Lower leg skin (tissue), 4 donors: Measurements from ENCODE around the gene APBA1. TPM values are rescaled to one million over a fixed set of nuclear protein-coding genes. Genes with fewer than 3 reads are reported as not detected.
A peak's percentile ranks its signal among the peaks of the same experiment; 100 is the strongest.

ENCODE experiments used
- DNase-seq, 2 donors: peaks; one replicate each; pipeline ENCODE4 v3.0.0-alpha.2; 2019; ENCODE audit warnings: low spot score in 2 of 2
- H3K4me3 ChIP-seq: fragments of 200-600 bp; sonication (generic); 2 replicates; pipeline ENCODE4 v1.5.1; 2017; ENCODE audit warnings: mild to moderate bottlenecking, low read depth; ENCODE audit not compliant: poor library complexity, severe bottlenecking
- POLR2A ChIP-seq, 2 donors: fragments of 450-650 bp; IDR thresholded peaks; one replicate each; pipeline ENCODE4 v1.6.1; 2016 to 2017; ENCODE audit warnings: antibody characterized with exemption in 2 of 2, mild to moderate bottlenecking in 1 of 2, moderate library complexity in 1 of 2
- WGBS, 2 donors: methylation state at CpG; one replicate each; pipeline ENCODE4 v1.1.5; 2018; 5-methylcytosine and 5-hydroxymethylcytosine counted together
- intact Hi-C: fragments of 100-400 bp; cut with DNase I; formaldehyde crosslinking; loops from one replicate; pipeline ENCODE4 v1.15.0; 2023; ENCODE audit warnings: low total_unique reads
- total RNA-seq, 4 donors: library from RNA; depleted of rRNA; stranded (reverse); fragments of >200 nt; gene quantifications; one replicate each; pipeline ENCODE4 v1.1.0, GENCODE V29; 2016
- TF ChIP-seq, protein P1 (sequence below), 3 donors: fragments of 450-650 bp; IDR thresholded peaks; one replicate each; pipeline ENCODE4 v1.5.1; 2016; ENCODE audit warnings: antibody characterized with exemption in 3 of 3, mild to moderate bottlenecking in 3 of 3, moderate library complexity in 2 of 3

APBA1 gene
- total RNA-seq, 4 donors from 2014 or later: 4.9 to 12.7 (median 8.7) TPM

DNA sequence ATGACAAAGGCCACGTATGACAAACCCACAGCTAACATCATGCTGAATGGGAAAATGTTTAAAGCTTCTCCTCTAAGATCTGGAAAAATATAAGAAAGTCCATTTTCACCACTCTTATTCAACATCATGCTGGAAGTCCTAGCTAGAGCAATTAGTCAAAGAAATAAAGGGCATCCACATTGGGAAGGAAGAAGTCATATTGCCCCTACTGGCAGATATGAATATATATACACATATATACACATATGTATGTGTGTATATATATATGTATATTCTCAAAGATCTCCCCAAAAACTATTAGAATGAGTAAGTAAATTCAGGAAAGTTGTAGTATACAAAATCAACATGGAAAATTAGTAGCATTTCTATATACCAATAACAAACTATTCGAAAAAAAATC, 17.1 kb downstream of the APBA1 start:
- DNase-seq: no peak
- TF ChIP-seq, protein P1, sequence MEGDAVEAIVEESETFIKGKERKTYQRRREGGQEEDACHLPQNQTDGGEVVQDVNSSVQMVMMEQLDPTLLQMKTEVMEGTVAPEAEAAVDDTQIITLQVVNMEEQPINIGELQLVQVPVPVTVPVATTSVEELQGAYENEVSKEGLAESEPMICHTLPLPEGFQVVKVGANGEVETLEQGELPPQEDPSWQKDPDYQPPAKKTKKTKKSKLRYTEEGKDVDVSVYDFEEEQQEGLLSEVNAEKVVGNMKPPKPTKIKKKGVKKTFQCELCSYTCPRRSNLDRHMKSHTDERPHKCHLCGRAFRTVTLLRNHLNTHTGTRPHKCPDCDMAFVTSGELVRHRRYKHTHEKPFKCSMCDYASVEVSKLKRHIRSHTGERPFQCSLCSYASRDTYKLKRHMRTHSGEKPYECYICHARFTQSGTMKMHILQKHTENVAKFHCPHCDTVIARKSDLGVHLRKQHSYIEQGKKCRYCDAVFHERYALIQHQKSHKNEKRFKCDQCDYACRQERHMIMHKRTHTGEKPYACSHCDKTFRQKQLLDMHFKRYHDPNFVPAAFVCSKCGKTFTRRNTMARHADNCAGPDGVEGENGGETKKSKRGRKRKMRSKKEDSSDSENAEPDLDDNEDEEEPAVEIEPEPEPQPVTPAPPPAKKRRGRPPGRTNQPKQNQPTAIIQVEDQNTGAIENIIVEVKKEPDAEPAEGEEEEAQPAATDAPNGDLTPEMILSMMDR (IDR thresholded peaks at IDR 0.05): no peak
- TF ChIP-seq POLR2A (IDR thresholded peaks at IDR 0.05): no peak
- H3K4me3 ChIP-seq: no peak overlapping the region
- intact Hi-C loops: no loop called here
- WGBS, 2 donors: 93 to 99% methylated on average over 2 of the region's 2 CpGs

DNA sequence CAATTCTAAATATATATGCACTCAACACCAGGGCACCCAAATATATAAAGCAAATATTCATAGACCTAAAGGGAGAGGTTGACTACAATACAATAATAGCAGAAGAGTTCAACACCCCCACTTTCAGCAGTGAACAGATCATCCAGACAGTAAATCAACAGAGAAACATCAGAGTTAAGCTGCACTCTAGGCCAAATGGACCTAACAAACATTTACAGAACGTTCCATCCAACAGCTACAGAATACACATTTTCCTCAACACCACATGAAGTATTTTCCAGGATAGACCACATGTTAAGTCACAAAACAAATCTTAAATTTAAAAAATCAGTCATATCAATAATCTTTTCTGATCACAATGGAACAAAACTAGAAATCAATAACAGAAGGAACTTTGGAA, 18.9 kb downstream of the APBA1 start:
- WGBS, 2 donors: 61 to 76% methylated on average over 1 of the region's 1 CpG
- intact Hi-C loops: no loop called here
- no peak overlapping the region for H3K4me3 ChIP-seq
- DNase-seq: no peak
- no peak for TF ChIP-seq POLR2A (IDR thresholded peaks at IDR 0.05)
- TF ChIP-seq, protein P1 (IDR thresholded peaks at IDR 0.05): no peak

DNA sequence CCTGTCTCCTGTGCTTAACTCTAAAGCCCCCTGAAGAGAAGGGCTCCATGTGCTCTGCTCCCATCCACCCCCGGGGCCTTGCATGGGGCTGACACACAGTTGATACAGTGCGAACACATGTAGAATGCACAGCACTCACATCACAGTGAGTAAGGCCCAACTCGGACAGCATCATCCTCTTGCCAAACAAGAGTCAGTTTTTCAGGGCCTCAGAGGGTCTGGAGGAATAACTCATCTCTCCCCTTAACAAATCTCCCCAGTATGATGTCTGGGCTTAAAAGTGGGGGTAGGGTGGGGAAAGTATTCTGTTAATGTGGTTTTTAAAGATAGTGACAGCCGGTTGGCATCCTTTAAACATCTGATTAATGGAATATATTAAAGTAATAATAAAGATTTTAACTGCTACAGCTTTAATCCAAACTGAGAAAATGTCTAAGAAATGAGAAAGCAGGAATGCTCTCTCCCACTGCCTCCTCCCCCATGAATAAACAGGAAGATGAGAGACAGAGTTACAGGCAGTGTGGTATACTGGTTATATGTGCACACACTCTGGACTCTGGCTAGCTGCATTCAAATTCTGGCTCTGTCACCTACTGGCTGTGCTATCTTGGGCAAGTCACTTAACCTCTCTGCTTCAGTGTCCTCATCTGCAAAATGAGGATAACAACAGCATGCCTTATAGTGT, 22.5 kb downstream of the APBA1 start:
- TF ChIP-seq, protein P1 (IDR thresholded peaks at IDR 0.05): no peak
- TF ChIP-seq POLR2A (IDR thresholded peaks at IDR 0.05): no peak
- DNase-seq: no peak
- intact Hi-C loops: no loop called here
- H3K4me3 ChIP-seq: no peak overlapping the region
- 41 to 57% methylated on average over 4 of the region's 4 CpGs for WGBS, 2 donors

DNA sequence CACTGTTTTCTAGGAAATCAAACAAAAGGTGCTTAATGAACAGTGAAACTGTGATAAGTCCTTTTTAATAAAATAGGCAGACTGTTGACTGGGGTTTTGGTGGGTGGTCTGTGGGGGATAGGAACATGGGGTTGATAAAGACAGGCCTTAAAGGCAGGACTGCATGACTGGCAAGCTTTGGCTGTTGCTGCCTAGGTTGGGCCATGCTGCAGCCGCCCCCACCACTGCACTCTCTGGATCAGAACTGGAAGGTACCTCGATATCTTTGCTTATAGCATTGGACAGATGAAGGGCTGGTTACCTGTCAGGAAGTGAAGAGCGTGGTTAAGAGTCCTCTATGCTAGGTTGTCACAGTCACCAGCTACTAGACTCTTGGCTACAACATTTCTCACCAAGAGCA, 24.4 kb downstream of the APBA1 start:
- intact Hi-C loops: no loop called here
- H3K4me3 ChIP-seq: no peak overlapping the region
- no peak for TF ChIP-seq POLR2A (IDR thresholded peaks at IDR 0.05)
- TF ChIP-seq, protein P1 (IDR thresholded peaks at IDR 0.05): no peak
- 87 to 91% methylated on average over 3 of the region's 3 CpGs for WGBS, 2 donors
- no peak for DNase-seq

DNA sequence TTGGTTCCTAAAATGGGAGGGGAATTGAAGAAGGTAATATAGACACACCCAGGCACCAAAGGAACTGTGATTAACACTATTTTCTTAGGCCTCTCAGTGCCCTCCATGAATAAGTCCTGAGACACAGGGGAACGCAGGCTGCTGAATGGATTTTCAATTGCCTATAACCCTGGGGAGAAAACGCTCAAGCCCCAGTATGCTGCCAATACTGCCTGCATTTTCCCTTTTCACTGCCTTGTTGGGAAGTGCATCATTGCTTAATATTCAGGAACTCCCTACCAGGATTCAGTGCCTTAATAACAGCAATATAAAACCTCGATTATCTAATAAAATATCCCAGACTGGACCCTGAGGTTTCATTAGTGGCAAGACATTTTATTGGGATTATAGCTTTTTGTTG, 25.4 kb downstream of the APBA1 start:
- no peak overlapping the region for H3K4me3 ChIP-seq
- intact Hi-C loops: no loop called here
- 39 to 47% methylated on average over 3 of the region's 3 CpGs for WGBS, 2 donors
- TF ChIP-seq, protein P1 (IDR thresholded peaks at IDR 0.05): no peak
- TF ChIP-seq POLR2A (IDR thresholded peaks at IDR 0.05): no peak
- no peak for DNase-seq

DNA sequence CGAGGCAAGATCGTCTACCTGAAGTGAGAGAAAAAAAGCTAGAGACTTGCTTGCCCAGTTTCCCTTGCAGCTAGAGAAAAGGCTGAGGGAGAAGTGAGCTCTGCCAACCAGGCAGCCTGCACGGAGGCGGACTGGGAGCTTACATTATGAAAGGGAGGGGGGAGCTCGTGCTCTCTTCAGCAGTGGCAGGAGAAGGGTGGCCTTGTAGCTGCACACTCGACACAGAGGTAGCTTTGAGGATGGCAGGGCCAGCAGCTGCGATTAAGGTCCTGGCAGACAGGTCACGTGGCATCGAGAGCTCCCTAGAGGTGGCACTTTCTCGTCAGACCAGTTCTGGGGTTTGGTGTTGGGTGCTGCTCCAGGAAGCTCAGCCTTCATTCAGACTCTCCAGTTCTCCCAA, 26.7 kb downstream of the APBA1 start:
- no peak overlapping the region for H3K4me3 ChIP-seq
- 55 to 64% methylated on average over 10 of the region's 10 CpGs for WGBS, 2 donors
- intact Hi-C loops: no loop called here
- peak; percentile 57 to 86 for DNase-seq
- no peak for TF ChIP-seq POLR2A (IDR thresholded peaks at IDR 0.05)
- TF ChIP-seq, protein P1 (IDR thresholded peaks at IDR 0.05): no peak
